DMS 273 treated with DMSO at 0.1 percent for 48 hours (cell line): Measurements from ENCODE around the gene CRX.
"Not testable (repeated sequence)": the region's sequence is repeated elsewhere in the genome, so short reads cannot be mapped to it uniquely, and the experiment has no call there.

ENCODE experiments used
- DNase-seq: peaks from one replicate; lab custom pipeline; 2025; lab: John Stamatoyannopoulos, UW

Gene CRX

GRCh38 chr19:47803671-47804070, 18.1 kb upstream of the CRX start:
- not testable (repeated sequence) for DNase-seq

- not testable (repeated sequence) for DNase-seq
These were observed 17.3 kb upstream of the CRX start, which contains the start of gene TPRX1 for GRCh38 chr19:47804451-47804850. TSS of gene TPRX1 (minus strand) at chr19:47804551. CDS start at chr19:47804539, 12 bp downstream.

- DNase-seq: no peak
These were observed 16.4 kb upstream of the CRX start for GRCh38 chr19:47805313-47805712.

- DNase-seq: no peak
These were observed 15.3 kb upstream of the CRX start for GRCh38 chr19:47806435-47806834.

GRCh38 chr19:47813304-47813994, 8.3 kb upstream of the CRX start:
- peak; percentile 36 for DNase-seq

GRCh38 chr19:47813995-47814328, 7.8 kb upstream of the CRX start:
- no peak for DNase-seq

- not testable (repeated sequence) for DNase-seq
These were observed 5.5 kb upstream of the CRX start for GRCh38 chr19:47816270-47816669.

- not testable (repeated sequence) for DNase-seq
These were observed 3.5 kb upstream of the CRX start for GRCh38 chr19:47818221-47818620.

GRCh38 chr19:47819858-47820257, 1.9 kb upstream of the CRX start:
- DNase-seq: no peak

GRCh38 chr19:47820410-47820809, 1.3 kb upstream of the CRX start:
- no peak for DNase-seq

- no peak for DNase-seq
These were observed 2.7 kb downstream of the CRX start for GRCh38 chr19:47824396-47824795.

GRCh38 chr19:47826800-47827199, 5.1 kb downstream of the CRX start:
- no peak for DNase-seq

GRCh38 chr19:47832723-47833122, 11.0 kb downstream of the CRX start:
- no peak for DNase-seq

- DNase-seq: no peak
These were observed 14.3 kb downstream of the CRX start for GRCh38 chr19:47836038-47836437.

- DNase-seq: no peak
These were observed 17.7 kb downstream of the CRX start for GRCh38 chr19:47839411-47839810.

- no peak for DNase-seq
These were observed 18.2 kb downstream of the CRX start for GRCh38 chr19:47839913-47840312.

- DNase-seq: no peak
These were observed 21.2 kb downstream of the CRX start for GRCh38 chr19:47842941-47843340.

GRCh38 chr19:47848425-47848822, 26.7 kb downstream of the CRX start:
- DNase-seq: no peak

- DNase-seq: no peak
These were observed 27.2 kb downstream of the CRX start for GRCh38 chr19:47848823-47849473.

- DNase-seq: no peak
These were observed 31.3 kb downstream of the CRX start for GRCh38 chr19:47853003-47853402.

- no peak for DNase-seq
These were observed 32.7 kb downstream of the CRX start for GRCh38 chr19:47854459-47854858.

- DNase-seq: not testable (repeated sequence)
These were observed 36.5 kb downstream of the CRX start for GRCh38 chr19:47858231-47858630.

- DNase-seq: not testable (repeated sequence)
These were observed 37.0 kb downstream of the CRX start, which contains the start of gene TPRX2 for GRCh38 chr19:47858646-47859285. TSS of gene TPRX2 (plus strand) at chr19:47859235. CDS start at chr19:47859247, 12 bp downstream.
